Tongue (tissue), 2 donors: ENCODE data around the gene ADGRL1. TPM values are rescaled to one million over a fixed set of nuclear protein-coding genes. Genes with fewer than 3 reads are reported as not detected.
"Not testable (repeated sequence)": the region's sequence is repeated elsewhere in the genome, so short reads cannot be mapped to it uniquely, and the experiment has no call there.

ENCODE experiments used
- DNase-seq: peaks from one replicate; pipeline ENCODE4 v3.0.0-alpha.2; 2015
- total RNA-seq: library from RNA; depleted of rRNA; stranded (reverse); fragments of >200 nt; gene quantifications from one replicate; pipeline ENCODE4 v1.2.3, GENCODE V29; 2014

ADGRL1 gene
- total RNA-seq, 1 donor from 2014 or later, result 18.2 TPM

- DNase-seq, result no peak
Observed at GRCh38 chr19:14189415-14189814, 16.6 kb downstream of the ADGRL1 start.

- not testable (repeated sequence) for DNase-seq
Observed at GRCh38 chr19:14188086-14188485, 17.9 kb downstream of the ADGRL1 start.

- DNase-seq, result no peak
Observed at GRCh38 chr19:14187561-14187960, 18.4 kb downstream of the ADGRL1 start.

- not testable (repeated sequence) for DNase-seq
Observed at GRCh38 chr19:14186684-14187083, 19.3 kb downstream of the ADGRL1 start.

GRCh38 chr19:14185691-14186090, 20.3 kb downstream of the ADGRL1 start:
- DNase-seq, result not testable (repeated sequence)

GRCh38 chr19:14185158-14185557, 20.8 kb downstream of the ADGRL1 start:
- no peak for DNase-seq

GRCh38 chr19:14183741-14184350, 22.1 kb downstream of the ADGRL1 start:
- DNase-seq, result peak; percentile 48

- no peak for DNase-seq
Observed at GRCh38 chr19:14182476-14182875, 23.5 kb downstream of the ADGRL1 start.

- no peak for DNase-seq
Observed at GRCh38 chr19:14181906-14182305, 24.1 kb downstream of the ADGRL1 start.

GRCh38 chr19:14181199-14181598, 24.8 kb downstream of the ADGRL1 start:
- DNase-seq, result not testable (repeated sequence)

- DNase-seq, result no peak
Observed at GRCh38 chr19:14177496-14178074, 28.4 kb downstream of the ADGRL1 start.

- DNase-seq, result no peak
Observed at GRCh38 chr19:14175351-14175792, 30.6 kb downstream of the ADGRL1 start.

GRCh38 chr19:14174883-14175282, 31.1 kb downstream of the ADGRL1 start:
- no peak for DNase-seq

GRCh38 chr19:14168993-14169392, 37.0 kb downstream of the ADGRL1 start:
- no peak for DNase-seq

- no peak for DNase-seq
Observed at GRCh38 chr19:14168259-14168972, 37.6 kb downstream of the ADGRL1 start.

GRCh38 chr19:14167576-14168138, 38.3 kb downstream of the ADGRL1 start:
- DNase-seq, result peak; percentile 48

GRCh38 chr19:14166999-14167575, 38.9 kb downstream of the ADGRL1 start:
- peak; percentile 54 for DNase-seq

- DNase-seq, result peak; percentile 80
Observed at GRCh38 chr19:14165990-14166830, 39.8 kb downstream of the ADGRL1 start.

GRCh38 chr19:14164724-14165493, 41.1 kb downstream of the ADGRL1 start:
- no peak for DNase-seq

- no peak for DNase-seq
Observed at GRCh38 chr19:14164082-14164481, 41.9 kb downstream of the ADGRL1 start.

GRCh38 chr19:14162871-14163297, 43.1 kb downstream of the ADGRL1 start:
- DNase-seq, result no peak
